ENCODE data around the gene PYHIN1. TPM values are rescaled to one million over a fixed set of nuclear protein-coding genes. Genes with fewer than 3 reads are reported as not detected.

Gene PYHIN1
- total and polyA plus RNA-seq, 9 donors, result 0.16 to 1.9 (median 0.50) TPM; not detected in 1

DNA sequence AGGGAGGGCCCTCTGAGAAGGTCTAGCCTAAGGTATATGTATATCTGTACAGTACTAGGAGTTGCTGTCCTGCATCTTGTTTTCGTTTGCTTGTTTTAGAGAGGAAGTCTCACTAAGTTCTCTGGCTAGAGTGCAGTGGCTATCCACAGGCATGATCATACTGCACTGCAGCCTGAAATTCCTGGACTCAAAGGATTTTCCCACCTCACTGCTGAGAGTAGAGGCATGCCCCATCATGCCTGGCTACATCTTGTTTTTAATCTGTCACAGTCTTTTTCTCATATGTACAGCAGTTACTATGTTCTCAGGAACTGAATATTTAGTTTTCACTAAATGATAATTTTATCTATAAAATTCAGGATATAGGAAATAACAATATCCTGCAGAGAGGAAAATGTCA is 15.3 kb upstream of the PYHIN1 start:
- no peaks in the 10 kb centered on the region for H3K9me3 ChIP-seq
- WGBS, 3 donors, result 35 to 50% (median 48%) methylated on average over 1 of the region's 1 CpG
- H3K4me3 ChIP-seq, result no peak overlapping the region
- no peak overlapping the region for H3K27ac ChIP-seq
- no peaks in the 10 kb centered on the region for H3K27me3 ChIP-seq
- H3K36me3 ChIP-seq, result no peaks in the 10 kb centered on the region
- intact Hi-C loops (cut with DNase I), result no loop called here
- no peaks in the 10 kb centered on the region for H3K4me1 ChIP-seq (ENCODE audit: insufficient read depth)
- no peak for DNase-seq
- TF ChIP-seq EP300 (IDR thresholded peaks at IDR 0.05) (no peak), POLR2A (IDR thresholded peaks at IDR 0.05) (no peak)
- TF ChIP-seq, protein P1, sequence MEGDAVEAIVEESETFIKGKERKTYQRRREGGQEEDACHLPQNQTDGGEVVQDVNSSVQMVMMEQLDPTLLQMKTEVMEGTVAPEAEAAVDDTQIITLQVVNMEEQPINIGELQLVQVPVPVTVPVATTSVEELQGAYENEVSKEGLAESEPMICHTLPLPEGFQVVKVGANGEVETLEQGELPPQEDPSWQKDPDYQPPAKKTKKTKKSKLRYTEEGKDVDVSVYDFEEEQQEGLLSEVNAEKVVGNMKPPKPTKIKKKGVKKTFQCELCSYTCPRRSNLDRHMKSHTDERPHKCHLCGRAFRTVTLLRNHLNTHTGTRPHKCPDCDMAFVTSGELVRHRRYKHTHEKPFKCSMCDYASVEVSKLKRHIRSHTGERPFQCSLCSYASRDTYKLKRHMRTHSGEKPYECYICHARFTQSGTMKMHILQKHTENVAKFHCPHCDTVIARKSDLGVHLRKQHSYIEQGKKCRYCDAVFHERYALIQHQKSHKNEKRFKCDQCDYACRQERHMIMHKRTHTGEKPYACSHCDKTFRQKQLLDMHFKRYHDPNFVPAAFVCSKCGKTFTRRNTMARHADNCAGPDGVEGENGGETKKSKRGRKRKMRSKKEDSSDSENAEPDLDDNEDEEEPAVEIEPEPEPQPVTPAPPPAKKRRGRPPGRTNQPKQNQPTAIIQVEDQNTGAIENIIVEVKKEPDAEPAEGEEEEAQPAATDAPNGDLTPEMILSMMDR (IDR thresholded peaks at IDR 0.05), result no peak

DNA sequence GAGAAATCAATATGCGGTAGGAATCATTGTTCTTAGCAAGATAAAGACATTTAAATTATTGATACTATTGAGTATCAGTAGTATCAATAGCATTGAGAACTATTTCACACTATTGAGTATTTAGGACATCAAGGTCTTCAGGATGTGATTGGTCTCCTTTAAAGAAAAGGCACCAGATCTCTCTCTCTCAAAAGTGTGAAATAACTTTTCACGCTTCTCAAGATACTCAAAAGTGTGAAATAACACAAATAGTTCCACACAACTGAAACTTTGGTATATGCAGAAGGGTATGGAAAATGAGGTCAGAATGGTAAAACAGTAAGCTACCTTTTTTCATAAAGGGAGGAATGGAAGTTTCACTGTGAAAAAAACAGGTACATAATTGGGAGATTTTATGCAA is 6.7 kb upstream of the PYHIN1 start:
- TF ChIP-seq EP300 (IDR thresholded peaks at IDR 0.05) (no peak), POLR2A (IDR thresholded peaks at IDR 0.05) (no peak)
- TF ChIP-seq, protein P1 (IDR thresholded peaks at IDR 0.05), result no peak
- Histone ChIP-seq H3K9me3 (no peaks in the 10 kb centered on the region), H3K27me3 (no peaks in the 10 kb centered on the region), H3K4me1 (ENCODE audit: insufficient read depth) (no peaks in the 10 kb centered on the region), H3K4me3 (no peak overlapping the region), H3K27ac (no peak overlapping the region), H3K36me3 (no peaks in the 10 kb centered on the region)
- DNase-seq, result no peak
- intact Hi-C loops (cut with DNase I), result no loop called here
- WGBS, 3 donors, result 68 to 90% (median 71%) methylated on average over 2 of the region's 2 CpGs

DNA sequence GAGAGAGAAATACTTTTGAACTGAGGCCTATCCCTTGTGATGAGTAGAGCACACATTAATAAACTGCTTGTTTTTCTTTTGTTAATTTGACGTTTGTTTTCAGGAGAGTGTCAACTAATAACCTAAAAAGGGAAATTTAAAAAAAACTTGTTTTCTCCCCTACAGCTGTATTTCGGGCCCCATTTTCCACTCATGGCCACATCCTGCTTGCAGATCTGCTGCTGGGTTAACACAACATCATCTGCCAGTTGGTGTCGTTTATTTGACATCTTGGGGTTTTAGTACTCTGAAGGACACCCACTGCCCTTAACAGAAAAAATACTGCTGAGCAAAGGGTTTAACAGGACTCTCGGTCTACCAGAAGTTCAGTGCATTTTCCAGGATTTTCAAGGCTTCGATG is 848 bp upstream of the PYHIN1 start:
- H3K9me3 ChIP-seq, result no peaks in the 10 kb centered on the region
- intact Hi-C loops (cut with DNase I), result no loop called here
- H3K27me3 ChIP-seq, result no peaks in the 10 kb centered on the region
- DNase-seq, result no peak
- no peaks in the 10 kb centered on the region for H3K4me1 ChIP-seq (ENCODE audit: insufficient read depth)
- no peak overlapping the region for H3K4me3 ChIP-seq
- 64 to 74% (median 72%) methylated on average over 5 of the region's 5 CpGs for WGBS, 3 donors
- H3K27ac ChIP-seq, result no peak overlapping the region
- TF ChIP-seq POLR2A (IDR thresholded peaks at IDR 0.05), result no peak
- TF ChIP-seq, protein P1 (IDR thresholded peaks at IDR 0.05), result no peak
- no peak for TF ChIP-seq EP300 (IDR thresholded peaks at IDR 0.05)
- H3K36me3 ChIP-seq, result no peaks in the 10 kb centered on the region

DNA sequence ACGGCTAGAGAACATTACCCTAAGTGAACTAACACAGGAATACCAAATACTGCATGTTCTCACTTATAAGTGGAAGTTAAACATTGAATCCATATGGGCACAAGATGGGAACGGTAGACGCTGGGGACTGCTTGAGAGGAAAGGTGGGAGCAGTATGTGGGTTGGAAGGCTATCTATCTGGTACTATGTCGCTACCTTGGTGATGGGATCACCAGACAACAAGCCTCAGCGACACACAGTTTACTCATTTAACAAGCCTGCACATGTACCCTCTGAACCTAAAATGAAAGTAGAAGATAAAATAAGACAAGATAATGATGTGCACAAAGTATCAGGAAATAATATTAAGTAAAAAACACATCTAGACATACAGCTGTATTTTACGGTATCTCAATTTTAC is 819 bp downstream of the PYHIN1 start:
- TF ChIP-seq EP300 (IDR thresholded peaks at IDR 0.05) (no peak), POLR2A (IDR thresholded peaks at IDR 0.05) (no peak)
- TF ChIP-seq, protein P1 (IDR thresholded peaks at IDR 0.05), result no peak
- Histone ChIP-seq H3K9me3 (no peaks in the 10 kb centered on the region), H3K4me1 (ENCODE audit: insufficient read depth) (no peaks in the 10 kb centered on the region), H3K4me3 (no peak overlapping the region), H3K27me3 (no peaks in the 10 kb centered on the region), H3K27ac (no peak overlapping the region), H3K36me3 (no peaks in the 10 kb centered on the region)
- no peak for DNase-seq
- intact Hi-C loops (cut with DNase I), result no loop called here
- 73 to 92% (median 90%) methylated on average over 6 of the region's 6 CpGs for WGBS, 3 donors

GRCh38 chr1:158933621-158934020 is 2.3 kb downstream of the PYHIN1 start:
- Histone ChIP-seq H3K27me3 (no peaks in the 10 kb centered on the region), H3K4me1 (ENCODE audit: insufficient read depth) (no peaks in the 10 kb centered on the region), H3K36me3 (no peaks in the 10 kb centered on the region), H3K9me3 (no peaks in the 10 kb centered on the region), H3K4me3 (no peak overlapping the region), H3K27ac (no peak overlapping the region)
- no peak for DNase-seq
- no peak for TF ChIP-seq EP300 (IDR thresholded peaks at IDR 0.05)
- TF ChIP-seq POLR2A (IDR thresholded peaks at IDR 0.05), result no peak
- TF ChIP-seq, protein P1 (IDR thresholded peaks at IDR 0.05), result no peak
- 18 to 27% (median 21%) methylated on average over 1 of the region's 1 CpG for WGBS, 3 donors
- intact Hi-C loops (cut with DNase I), result no loop called here
